Endodermal cell (in vitro differentiated cells): ENCODE data around the gene ASXL2. TPM values are rescaled to one million over a fixed set of nuclear protein-coding genes. Genes with fewer than 3 reads are reported as not detected.

ENCODE experiments used
- DNase-seq: peaks from one replicate; pipeline ENCODE4 v3.0.0-alpha.2; 2017
- H3K27ac ChIP-seq: 2 replicates; pipeline ENCODE4 v1.5.1; 2013; ENCODE audit warnings: mild to moderate bottlenecking, low read depth, low read length, moderate library complexity
- H3K27me3 ChIP-seq: 2 replicates; pipeline ENCODE4 v1.6.1; 2013; ENCODE audit warnings: mild to moderate bottlenecking, low read length, moderate library complexity; ENCODE audit not compliant: insufficient read depth, control insufficient read depth, poor library complexity, severe bottlenecking
- H3K36me3 ChIP-seq: 2 replicates; pipeline ENCODE4 v1.7.0; 2013; ENCODE audit warnings: mild to moderate bottlenecking, low read length, moderate library complexity; ENCODE audit not compliant: control insufficient read depth, insufficient read depth
- H3K4me1 ChIP-seq: one replicate; pipeline ENCODE4 v1.7.0; 2013; ENCODE audit warnings: low read length; ENCODE audit not compliant: control insufficient read depth, insufficient read depth
- H3K4me3 ChIP-seq: 2 replicates; pipeline ENCODE4 v1.5.1; 2013; ENCODE audit warnings: mild to moderate bottlenecking, low read length, moderate library complexity
- H3K9ac ChIP-seq: 2 replicates; pipeline ENCODE4 v1.6.1; 2013; ENCODE audit warnings: mild to moderate bottlenecking, low read length, moderate library complexity; ENCODE audit not compliant: poor library complexity, severe bottlenecking; ENCODE audit errors: extremely low read depth
- H3K9me3 ChIP-seq: 2 replicates; pipeline ENCODE4 v1.6.1; 2013; ENCODE audit warnings: mild to moderate bottlenecking, low read length, moderate library complexity; ENCODE audit not compliant: control insufficient read depth
- H3K27ac Mint-ChIP-seq: 2 replicates; pipeline ENCODE4 v1.8.0; 2020; ENCODE audit warnings: mixed read lengths
- H3K27me3 Mint-ChIP-seq: 2 replicates; pipeline ENCODE4 v1.8.0; 2021; ENCODE audit warnings: mild to moderate bottlenecking, mixed read lengths; ENCODE audit not compliant: insufficient read depth
- H3K36me3 Mint-ChIP-seq: 2 replicates; pipeline ENCODE4 v1.8.0; 2020; ENCODE audit warnings: low read depth, mixed read lengths
- H3K4me1 Mint-ChIP-seq: 2 replicates; pipeline ENCODE4 v1.8.0; 2020; ENCODE audit warnings: mixed read lengths
- H3K4me3 Mint-ChIP-seq: 2 replicates; pipeline ENCODE4 v1.8.0; 2020; ENCODE audit warnings: mild to moderate bottlenecking, moderate library complexity, mixed read lengths
- H3K9me3 Mint-ChIP-seq: 2 replicates; pipeline ENCODE4 v1.8.0; 2020; ENCODE audit warnings: mild to moderate bottlenecking, mixed read lengths
- WGBS, 2 experiments: methylation state at CpG; one replicate each; pipeline versions ENCODE4 v1.1.5 to v1.1.7; 2013; ENCODE audit warnings: missing lambda C conversion rate in 2 of 2, mixed read lengths in 1 of 2; ENCODE audit not compliant: insufficient coverage in 1 of 2, insufficient read length in 1 of 2; 5-methylcytosine and 5-hydroxymethylcytosine counted together
- total RNA-seq, 2 donors: library from RNA; stranded (reverse); fragmentation: NEBNext Ultra II Directional in 1 of 2; extraction: Animal tissue kit (Norgen Biotek cat#: 25700) in 1 of 2; gene quantifications; 2 replicates in 1 of 2; 3 replicates in 1 of 2; pipeline ENCODE4 v1.2.1, GENCODE V29; 2021
- TF ChIP-seq, protein P1 (sequence below): fragments of 200-600 bp; sonication (generic); conservative IDR thresholded peaks from 2 replicates; pipeline ENCODE4 v1.5.0; 2021; ENCODE audit warnings: antibody characterized with exemption, mild to moderate bottlenecking

Gene ASXL2
- total RNA-seq, 2 donors from 2014 or later, result 33.2 to 41.7 TPM

DNA sequence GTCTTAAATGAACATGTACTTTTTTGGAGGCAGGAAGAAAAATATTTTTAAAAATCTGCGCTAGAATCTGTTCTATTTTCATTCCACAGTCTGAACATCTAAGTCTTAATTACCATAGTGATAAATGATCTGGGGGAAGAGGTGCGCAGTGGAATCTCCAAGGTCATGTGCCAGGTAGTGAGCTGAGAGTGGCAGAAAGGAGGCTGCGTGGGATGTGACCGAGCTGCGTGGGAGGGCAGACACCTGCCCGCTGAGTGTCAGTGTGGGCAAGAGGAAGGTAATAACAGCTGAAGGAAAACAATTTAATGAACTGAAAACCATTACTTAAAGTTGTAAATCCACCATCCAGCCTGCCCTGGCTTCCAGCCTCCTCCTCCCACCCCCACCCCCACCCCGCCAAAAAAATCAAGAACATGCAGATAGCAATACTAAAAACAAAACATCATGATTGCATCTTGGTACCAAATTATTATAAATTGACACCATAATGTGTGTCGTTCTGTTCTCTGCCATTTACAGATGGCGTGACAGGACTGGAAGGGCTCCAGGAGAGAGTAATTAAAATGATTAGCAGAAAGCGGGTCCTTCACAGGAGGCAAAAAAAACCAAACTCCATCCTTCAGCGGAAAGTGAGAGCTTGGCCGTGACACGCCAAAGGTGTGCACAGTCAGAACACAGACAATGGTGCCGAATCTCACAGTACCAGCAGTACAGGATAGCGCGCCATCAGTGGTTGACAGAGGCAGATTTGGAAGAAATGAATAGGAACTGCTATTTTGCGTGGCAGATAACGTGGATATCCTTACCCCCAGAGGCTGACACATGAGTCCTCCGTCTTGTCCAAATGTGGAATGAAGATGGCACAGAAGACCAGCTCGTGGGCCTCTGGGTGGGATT is 193.5 kb downstream of the ASXL2 start:
- WGBS, 2 experiments, result 95% methylated on average over 17 to 19 of the region's 20 CpGs
- no peaks in the 10 kb centered on the region for H3K36me3 Mint-ChIP-seq
- peaks cover 8% of the 10 kb centered on the region for H3K4me1 Mint-ChIP-seq

More for the DNA sequence above, 193.5 kb downstream of the ASXL2 start:
- no peaks in the 10 kb centered on the region for H3K27me3 ChIP-seq
- TF ChIP-seq, protein P1, sequence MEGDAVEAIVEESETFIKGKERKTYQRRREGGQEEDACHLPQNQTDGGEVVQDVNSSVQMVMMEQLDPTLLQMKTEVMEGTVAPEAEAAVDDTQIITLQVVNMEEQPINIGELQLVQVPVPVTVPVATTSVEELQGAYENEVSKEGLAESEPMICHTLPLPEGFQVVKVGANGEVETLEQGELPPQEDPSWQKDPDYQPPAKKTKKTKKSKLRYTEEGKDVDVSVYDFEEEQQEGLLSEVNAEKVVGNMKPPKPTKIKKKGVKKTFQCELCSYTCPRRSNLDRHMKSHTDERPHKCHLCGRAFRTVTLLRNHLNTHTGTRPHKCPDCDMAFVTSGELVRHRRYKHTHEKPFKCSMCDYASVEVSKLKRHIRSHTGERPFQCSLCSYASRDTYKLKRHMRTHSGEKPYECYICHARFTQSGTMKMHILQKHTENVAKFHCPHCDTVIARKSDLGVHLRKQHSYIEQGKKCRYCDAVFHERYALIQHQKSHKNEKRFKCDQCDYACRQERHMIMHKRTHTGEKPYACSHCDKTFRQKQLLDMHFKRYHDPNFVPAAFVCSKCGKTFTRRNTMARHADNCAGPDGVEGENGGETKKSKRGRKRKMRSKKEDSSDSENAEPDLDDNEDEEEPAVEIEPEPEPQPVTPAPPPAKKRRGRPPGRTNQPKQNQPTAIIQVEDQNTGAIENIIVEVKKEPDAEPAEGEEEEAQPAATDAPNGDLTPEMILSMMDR, result no peak
- Mint-ChIP-seq H3K9me3 (no peaks in the 10 kb centered on the region), H3K4me3 (no peak overlapping the region), H3K27me3 (peaks cover 25% of the 10 kb centered on the region), H3K27ac (no peak overlapping the region)
- no peaks in the 10 kb centered on the region for H3K4me1 ChIP-seq
- DNase-seq, result no peak
- H3K9ac ChIP-seq, result no peak overlapping the region
- no peak overlapping the region for H3K4me3 ChIP-seq
- no peaks in the 10 kb centered on the region for H3K36me3 ChIP-seq
- no peaks in the 10 kb centered on the region for H3K9me3 ChIP-seq
- no peak overlapping the region for H3K27ac ChIP-seq

Other genes with a start within 250 kb of the ASXL2 start
- 10 to 100 TPM; 38.8 to 48.7 TPM for gene DTNB, start 204.9 kb downstream of the ASXL2 start, total RNA-seq
- gene KIF3C, start 104.0 kb upstream of the ASXL2 start, total RNA-seq, result 10 to 100 TPM; 42.9 to 51.4 TPM
- gene RAB10, start 155.6 kb upstream of the ASXL2 start, total RNA-seq, result 100 to 1,000 TPM; 115 to 121 TPM